Measurements from ENCODE around the gene HLA-DQA2.

The HLA-DQA2 gene

DNA sequence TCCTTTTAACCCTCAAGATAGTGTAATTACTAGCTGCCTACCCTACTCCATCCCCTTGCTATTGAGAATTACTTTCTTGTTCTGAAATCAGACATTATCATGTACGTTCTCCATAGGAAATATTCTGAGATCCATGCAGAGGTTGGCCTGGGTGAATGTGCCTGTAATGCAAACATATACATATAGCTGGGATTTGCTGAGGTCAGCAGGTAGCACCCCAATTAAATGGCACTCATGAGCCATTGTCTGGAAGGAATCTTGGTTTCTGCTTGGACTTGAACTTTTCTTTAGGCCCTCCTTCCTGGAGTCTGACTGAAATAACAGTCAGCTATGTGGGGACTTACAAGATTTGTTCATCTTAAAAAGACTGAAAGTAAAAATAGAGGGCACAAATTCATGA lies 18.5 kb downstream of the HLA-DQA2 start:
- DNase-seq (ENCODE audit: extremely low read depth, low read depth) = no peak
- TF ChIP-seq, protein P1, sequence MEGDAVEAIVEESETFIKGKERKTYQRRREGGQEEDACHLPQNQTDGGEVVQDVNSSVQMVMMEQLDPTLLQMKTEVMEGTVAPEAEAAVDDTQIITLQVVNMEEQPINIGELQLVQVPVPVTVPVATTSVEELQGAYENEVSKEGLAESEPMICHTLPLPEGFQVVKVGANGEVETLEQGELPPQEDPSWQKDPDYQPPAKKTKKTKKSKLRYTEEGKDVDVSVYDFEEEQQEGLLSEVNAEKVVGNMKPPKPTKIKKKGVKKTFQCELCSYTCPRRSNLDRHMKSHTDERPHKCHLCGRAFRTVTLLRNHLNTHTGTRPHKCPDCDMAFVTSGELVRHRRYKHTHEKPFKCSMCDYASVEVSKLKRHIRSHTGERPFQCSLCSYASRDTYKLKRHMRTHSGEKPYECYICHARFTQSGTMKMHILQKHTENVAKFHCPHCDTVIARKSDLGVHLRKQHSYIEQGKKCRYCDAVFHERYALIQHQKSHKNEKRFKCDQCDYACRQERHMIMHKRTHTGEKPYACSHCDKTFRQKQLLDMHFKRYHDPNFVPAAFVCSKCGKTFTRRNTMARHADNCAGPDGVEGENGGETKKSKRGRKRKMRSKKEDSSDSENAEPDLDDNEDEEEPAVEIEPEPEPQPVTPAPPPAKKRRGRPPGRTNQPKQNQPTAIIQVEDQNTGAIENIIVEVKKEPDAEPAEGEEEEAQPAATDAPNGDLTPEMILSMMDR (IDR thresholded peaks at IDR 0.05; ENCODE audit: low read depth, low read length) = no peak

- TF ChIP-seq, protein P1 (IDR thresholded peaks at IDR 0.05; ENCODE audit: low read depth, low read length) = no peak
- DNase-seq (ENCODE audit: extremely low read depth, low read depth) = no peak
Measured at GRCh38 chr6:32761072-32761471, 19.9 kb downstream of the HLA-DQA2 start.

DNA sequence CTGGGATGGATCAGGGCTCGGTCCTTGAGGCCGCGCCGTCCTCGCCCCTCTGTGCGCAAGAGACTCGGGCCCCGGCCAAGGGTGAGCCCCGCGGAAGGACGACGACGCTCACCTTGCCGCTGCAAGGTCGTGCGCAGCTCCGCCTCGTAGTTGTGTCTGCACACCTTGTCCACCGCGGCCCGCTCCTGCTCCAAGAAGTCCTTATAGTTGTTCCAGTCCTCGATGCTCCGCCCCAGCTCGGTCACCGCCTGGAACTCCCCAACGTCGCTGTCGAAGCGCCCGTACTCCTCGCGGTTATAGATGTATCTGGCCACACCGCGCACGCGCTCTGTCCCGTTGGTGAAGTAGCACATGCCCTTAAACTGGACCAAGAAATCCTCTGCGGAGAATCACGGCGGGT lies 20.4 kb downstream of the HLA-DQA2 start:
- DNase-seq (ENCODE audit: extremely low read depth, low read depth) = no peak
- TF ChIP-seq, protein P1 (IDR thresholded peaks at IDR 0.05; ENCODE audit: low read depth, low read length) = no peak

GRCh38 chr6:32763421-32763820 lies 22.2 kb downstream of the HLA-DQA2 start, which contains the start of gene HLA-DQB2:
TSS of gene HLA-DQB2 (minus strand) at chr6:32763532. CDS start at chr6:32763470, 62 bp downstream.
- no peak for DNase-seq (ENCODE audit: extremely low read depth, low read depth)
- TF ChIP-seq, protein P1 (IDR thresholded peaks at IDR 0.05; ENCODE audit: low read depth, low read length) = no peak

- TF ChIP-seq, protein P1 (IDR thresholded peaks at IDR 0.05; ENCODE audit: low read depth, low read length) = no peak
- DNase-seq (ENCODE audit: extremely low read depth, low read depth) = no peak
Measured at GRCh38 chr6:32764048-32764447, 22.9 kb downstream of the HLA-DQA2 start.

DNA sequence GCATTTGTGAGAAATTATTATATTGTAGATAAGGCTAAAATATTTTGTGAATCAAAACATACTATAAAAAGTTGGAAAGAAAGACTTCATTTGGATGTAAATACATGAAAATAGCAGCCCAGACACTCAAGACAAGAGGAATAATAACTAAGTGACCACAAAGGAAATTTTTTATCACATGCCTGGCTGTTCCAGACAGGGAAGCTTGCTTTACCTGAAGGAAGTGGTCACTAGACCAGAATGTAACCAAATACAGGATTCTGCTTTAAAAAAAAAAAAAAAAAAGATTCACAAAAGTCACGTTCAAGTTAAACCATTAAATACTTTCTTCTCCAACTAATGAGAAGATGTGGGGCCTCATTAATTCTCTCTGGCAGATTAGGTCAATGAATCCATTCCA lies 31.5 kb downstream of the HLA-DQA2 start:
- DNase-seq (ENCODE audit: extremely low read depth, low read depth) = no peak
- TF ChIP-seq, protein P1 (IDR thresholded peaks at IDR 0.05; ENCODE audit: low read depth, low read length) = no peak

- TF ChIP-seq, protein P1 (IDR thresholded peaks at IDR 0.05; ENCODE audit: low read depth, low read length) = no peak
- DNase-seq (ENCODE audit: extremely low read depth, low read depth) = no peak
Measured at GRCh38 chr6:32774426-32774825, 33.2 kb downstream of the HLA-DQA2 start.

Measured in AG09319 (cell line).